ENCODE results near the gene CDK18.
"Not testable (repeated sequence)": the region's sequence is repeated elsewhere in the genome, so short reads cannot be mapped to it uniquely, and the experiment has no call there.

Gene CDK18

GRCh38 chr1:205504311-205505075 lies at the start of gene CDK18:
Gene CDK18, plus strand, starts transcription at chr1:205504669. Its CDS starts 18,499 bp downstream, at chr1:205523168.
- DNase-seq (ENCODE audit: low read depth in 2 of 2) = peak; percentile 20 to 40

GRCh38 chr1:205454903-205455335 lies 49.5 kb upstream of the CDK18 start:
- DNase-seq (ENCODE audit: low read depth in 2 of 2) = no peak

DNA sequence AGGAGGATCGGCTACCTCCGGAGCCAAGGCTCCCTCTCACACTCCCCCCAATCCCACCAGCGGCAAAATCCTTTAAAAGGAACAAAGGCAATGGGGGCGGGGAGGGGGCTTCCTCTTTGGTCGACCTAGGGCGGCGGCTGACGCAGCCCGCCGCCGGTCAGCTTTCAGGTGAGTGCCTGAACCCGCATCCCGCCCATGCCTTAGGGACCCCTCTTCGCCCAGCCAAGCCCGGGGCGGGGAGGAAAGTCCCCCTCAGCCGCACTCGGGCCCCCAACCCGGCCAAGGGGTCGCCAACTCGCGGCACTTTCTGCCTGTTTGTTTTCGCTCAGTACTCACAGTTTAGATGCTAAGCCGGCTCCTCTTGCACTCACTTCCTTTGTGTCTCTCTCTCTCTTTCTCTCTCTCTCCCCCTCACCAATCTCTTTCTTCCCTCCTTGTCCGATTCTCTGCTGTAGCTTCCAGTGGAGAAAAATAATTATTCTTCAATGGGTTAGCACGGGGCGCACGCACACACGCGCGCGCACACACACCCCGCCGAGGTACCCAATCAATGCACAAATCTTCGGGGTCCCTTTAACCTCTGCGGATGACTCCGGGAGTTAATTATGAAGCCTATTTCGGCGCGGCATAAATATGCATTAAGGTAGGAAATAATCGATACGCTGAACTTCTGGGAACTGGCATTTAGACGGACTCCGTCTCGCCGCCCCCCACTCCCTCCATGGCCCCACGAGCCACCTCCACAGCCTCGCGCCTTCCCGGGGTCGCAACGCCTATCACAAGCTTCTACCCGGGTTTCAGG lies 48.7 kb upstream of the CDK18 start, which contains the start of gene BLACAT1:
Gene BLACAT1, minus strand, starts transcription at position 465 of the 802 bp plus-strand sequence.
- no peak for DNase-seq (ENCODE audit: low read depth in 2 of 2)

- DNase-seq (ENCODE audit: low read depth in 2 of 2) = no peak
These were observed 48.0 kb upstream of the CDK18 start for GRCh38 chr1:205456383-205456867.

DNA sequence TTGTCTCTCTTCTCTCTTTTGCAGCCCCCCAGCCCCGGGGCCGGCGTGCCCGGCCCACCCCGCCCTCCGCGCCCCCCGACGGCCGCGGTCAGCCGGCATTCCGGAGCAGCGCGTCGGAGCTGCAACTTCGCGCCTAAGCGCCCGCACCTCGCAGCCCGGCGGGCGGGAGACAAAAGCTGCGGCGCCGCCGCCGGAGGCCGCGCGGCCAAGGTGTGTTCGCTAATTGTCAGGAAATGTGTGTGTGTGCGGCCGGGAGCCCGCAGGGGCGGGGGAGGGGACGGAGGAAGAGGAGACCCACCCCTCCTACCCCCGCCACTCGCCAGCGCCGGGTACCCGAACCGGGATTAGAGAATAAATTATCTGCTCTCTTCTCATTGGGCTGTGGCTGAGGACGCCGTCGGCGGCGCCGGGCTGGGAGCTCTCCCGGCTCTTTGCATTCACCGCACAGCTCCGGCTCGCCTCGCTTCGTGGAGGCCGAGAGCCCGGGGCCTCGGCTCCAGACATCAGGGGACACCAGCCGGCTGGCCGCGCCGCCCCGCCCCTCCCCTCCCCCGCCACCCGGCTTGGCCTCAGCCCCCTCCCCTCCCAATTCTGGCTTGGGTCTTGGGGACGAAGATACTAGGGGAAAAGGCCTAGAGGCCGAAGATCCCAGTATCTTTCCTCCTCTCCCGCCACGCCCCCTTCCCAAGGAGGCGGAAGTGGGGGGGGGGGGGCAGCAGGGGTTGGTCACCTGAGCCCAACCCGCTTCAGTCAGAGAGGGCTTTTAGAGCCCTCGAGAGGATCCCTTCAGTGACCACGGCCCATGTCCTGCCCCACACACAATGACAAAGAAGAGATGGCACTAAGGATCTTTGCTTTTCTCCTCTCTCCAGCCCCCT lies 47.4 kb upstream of the CDK18 start:
- no peak for DNase-seq (ENCODE audit: low read depth in 2 of 2)

DNA sequence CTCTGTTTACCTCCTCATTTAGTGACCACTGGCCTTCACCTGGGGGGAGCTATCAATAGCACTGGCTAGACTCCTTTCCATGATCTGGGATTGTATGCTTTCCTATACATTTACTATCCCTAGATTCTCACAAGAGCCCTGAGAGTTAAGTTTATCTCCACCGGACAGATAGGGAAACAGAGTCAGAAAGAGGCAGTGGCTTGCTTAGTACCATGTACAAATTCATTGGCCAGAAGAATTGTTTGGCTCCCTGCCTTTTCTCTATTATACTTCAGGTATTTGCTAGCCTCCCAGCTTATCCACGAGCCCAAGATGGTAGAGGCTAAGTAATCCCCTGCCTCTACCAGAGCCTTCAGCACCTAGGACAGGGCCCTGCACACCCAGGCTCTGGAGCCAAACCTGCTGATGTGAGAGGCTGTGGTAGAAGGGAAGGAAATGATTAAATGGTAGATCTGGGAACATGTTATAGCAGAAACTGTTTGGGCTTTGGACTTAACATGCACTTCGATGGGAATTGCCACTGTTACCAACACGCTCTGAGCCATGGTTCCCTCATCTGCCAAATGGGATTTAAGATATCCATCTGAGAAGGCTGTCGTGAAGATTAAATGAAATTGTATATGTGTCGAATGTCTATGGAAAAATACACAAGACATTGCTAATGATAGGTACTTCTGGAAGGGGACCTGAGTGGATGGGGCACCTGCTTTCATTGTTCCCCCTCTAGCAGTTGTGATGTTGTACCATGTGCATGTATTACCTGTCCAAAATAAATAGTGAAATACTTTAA lies 45.5 kb upstream of the CDK18 start:
- DNase-seq (ENCODE audit: low read depth in 2 of 2) = no peak

DNA sequence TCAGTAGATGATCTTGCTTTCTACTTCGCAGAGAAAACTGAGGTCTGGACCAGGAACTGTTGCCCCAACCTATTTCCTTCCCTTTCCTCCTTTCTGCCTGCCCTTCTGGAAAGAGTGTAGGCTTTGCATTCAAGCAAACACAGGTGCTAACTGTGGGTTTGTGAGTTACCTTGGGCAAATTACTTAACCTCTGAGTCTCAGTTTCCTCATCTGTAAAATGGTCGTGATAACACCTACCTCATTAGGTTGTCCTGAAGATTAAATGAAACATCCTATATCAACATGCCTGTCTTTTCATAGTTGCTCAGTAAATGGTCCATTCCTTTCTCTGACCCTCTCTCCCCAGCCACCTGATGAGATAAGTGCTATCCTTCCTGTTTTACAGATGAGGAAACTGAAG lies 39.1 kb upstream of the CDK18 start:
- DNase-seq (ENCODE audit: low read depth in 2 of 2) = no peak

DNA sequence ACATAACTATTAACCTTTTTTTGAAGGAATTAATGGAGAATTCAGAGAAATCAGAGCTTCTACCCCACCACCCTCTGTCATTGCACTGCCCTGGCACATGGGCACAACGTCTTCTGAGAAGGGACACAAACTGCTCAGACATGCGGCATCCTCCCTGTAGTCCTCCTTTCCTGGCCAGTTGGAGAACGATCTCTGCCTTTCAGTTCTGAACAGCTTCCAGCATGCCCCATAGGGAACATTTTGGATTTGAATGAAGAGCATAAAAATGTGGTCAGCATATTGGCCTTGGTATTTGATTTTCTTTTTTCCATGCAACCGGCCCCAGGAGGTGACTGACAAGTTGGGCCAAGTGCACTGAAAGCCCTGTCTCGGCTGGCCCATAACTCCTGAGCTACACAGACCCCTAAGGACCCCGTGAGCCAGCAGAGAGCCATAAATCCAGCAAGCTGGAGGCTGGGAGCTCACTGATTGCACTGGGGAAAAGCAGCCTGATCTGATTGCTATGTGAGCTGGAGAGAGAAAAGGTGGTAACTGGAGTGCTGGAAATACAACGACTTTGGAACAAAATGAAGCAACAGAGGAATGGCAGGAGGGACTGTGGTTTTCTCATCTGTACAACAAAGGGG lies 37.8 kb upstream of the CDK18 start:
- no peak for DNase-seq (ENCODE audit: low read depth in 2 of 2)

GRCh38 chr1:205470131-205470530 lies 34.3 kb upstream of the CDK18 start:
- DNase-seq (ENCODE audit: low read depth in 2 of 2) = no peak

DNA sequence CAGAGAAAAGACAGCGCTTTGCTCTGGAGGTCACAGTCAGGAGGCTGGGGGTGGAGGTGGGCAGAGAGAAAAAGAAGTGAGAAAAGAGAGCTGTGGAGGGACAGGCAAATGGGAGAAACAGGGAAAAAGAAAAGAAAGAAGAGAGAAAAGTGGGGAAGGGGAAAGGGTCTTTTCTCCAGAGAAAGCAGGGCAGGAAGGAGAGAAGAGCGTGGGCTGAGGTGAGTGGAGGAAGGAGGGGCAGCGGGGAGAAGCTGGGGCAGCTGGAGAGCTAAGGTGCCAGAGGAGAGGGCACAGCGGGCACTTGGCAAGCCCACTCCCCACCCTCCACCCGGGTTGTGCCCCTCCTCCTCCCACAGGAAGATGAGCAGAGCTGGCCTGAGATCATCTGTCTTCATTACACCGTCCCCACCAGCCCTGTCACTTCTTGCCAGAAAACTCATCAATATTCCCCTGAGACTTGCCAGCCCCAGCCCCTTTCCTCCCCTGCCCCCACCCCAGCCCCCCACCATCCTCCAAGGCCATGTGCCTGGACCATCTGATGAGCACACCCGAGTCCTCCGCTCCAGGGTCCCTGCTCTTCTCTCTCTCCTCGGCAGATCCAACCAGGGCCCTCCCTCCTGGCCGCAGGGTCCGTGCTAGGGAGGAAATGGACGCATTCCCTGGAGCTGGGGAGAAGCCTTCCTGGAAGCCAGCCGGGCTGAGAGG lies 31.6 kb upstream of the CDK18 start:
- DNase-seq (ENCODE audit: low read depth in 2 of 2) = no peak

- no peak for DNase-seq (ENCODE audit: low read depth in 2 of 2)
These were observed 31.0 kb upstream of the CDK18 start for GRCh38 chr1:205473475-205473874.

GRCh38 chr1:205473966-205474365 lies 30.5 kb upstream of the CDK18 start:
- DNase-seq (ENCODE audit: low read depth in 2 of 2) = no peak

DNA sequence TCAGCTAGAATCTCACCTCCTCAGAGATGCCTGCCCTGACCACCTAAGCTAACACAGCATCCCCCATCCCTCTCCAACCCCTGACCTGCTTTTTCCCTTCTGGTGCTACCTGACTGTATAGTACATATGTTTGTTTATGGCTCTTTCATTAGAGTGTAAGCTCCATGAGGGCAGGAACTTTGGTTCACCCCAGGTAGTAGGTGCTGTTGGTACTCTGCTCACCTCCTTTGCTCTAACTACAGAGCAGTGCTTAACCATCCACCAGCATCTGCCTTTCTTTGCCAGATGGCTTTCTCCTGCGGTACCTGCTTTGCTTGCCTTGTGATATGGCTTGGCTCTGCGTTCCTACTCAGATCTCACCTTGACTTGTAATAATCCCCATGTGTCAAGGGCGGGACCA lies 29.9 kb upstream of the CDK18 start:
- no peak for DNase-seq (ENCODE audit: low read depth in 2 of 2)

DNA sequence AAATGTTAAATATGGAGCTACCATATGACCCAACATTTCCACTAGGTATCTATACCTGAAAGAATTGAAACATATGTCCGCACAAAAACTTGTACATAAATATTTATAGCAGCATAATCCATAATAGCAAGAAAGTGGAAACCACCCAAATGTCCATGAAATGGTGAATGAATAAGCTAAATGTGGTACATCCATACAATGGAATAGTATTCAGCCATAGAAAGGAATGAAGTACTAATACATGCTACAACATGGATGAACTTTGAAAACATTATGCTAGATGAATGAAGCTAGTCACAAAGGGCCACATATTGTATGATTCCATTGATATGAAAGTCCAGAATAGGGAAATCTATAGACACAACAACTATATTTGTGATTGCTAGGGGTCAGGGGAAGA lies 28.6 kb upstream of the CDK18 start:
- DNase-seq (ENCODE audit: low read depth in 2 of 2) = no peak

DNA sequence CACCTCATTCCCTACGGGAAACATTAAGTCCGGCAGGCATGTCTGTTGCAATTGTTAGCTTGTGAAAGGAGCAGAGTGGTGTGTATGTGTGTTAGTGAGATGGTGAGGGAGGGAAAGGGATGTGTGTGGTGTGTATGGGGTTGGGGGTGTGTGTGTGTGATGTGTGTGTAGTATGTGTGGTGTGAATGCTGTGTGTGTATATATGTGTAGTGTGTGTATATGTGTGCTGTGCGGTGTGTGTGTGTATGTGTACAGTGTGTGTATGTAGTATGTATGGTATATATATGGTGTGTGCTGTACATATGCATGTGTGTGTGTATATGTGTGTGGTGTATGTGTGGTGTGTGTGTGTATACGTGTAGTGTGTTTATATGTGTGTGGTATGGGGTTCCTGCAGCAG lies 27.8 kb upstream of the CDK18 start:
- no peak for DNase-seq (ENCODE audit: low read depth in 2 of 2)

DNA sequence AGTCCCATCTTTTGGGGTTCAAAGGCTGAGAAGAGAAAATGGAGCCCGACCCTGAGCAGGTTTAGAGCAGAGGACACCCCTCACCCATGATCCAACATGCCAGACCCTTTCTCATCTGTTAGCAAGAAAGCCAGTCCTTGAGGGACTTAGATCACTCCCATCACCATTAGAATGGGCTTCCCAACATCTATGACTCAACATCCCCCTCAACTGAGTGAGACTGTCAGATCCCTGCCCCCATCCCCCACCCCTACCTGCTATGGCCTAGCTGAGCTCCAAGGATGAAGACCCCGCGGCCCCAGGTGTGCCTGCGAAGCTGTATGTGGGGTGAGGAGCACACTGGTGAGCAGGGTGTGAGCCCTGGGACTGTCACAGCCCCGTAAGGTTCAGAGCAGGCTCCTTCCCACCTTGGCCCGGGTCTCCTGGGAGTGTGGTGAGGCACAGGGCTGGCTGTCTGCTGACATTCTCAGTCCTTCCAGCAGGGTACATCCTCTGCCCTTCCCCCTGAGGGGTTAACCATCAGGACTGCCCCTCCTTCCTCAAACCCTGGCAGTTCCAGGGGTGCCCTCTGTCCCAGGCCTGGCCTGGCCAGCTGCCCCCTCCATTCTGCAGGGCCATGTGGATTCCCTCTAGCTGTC lies 27.2 kb upstream of the CDK18 start:
- no peak for DNase-seq (ENCODE audit: low read depth in 2 of 2)

- no peak for DNase-seq (ENCODE audit: low read depth in 2 of 2)
These were observed 26.7 kb upstream of the CDK18 start for GRCh38 chr1:205477759-205478247.

DNA sequence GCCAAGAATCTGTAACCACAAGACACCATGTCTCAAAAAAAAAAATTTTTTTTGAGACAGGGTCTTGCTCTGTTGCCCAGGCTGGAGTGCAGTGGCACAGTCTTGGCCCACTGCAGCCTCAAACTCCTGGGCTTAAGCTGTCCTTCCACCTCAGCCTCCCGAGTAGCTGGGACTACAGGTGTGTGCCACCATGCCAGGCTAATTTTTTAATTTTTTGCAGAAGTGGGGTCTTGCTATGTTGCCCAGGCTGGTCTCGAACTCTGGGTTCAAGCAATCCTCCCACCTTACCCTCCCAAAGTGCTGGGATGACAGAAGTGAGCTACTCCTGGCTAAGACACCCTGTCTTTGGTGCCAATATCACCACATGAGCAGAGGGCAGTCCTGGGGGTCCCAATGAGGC lies 25.5 kb upstream of the CDK18 start:
- not testable (repeated sequence) for DNase-seq (ENCODE audit: low read depth in 2 of 2)

- peak; percentile 34 to 43 for DNase-seq (ENCODE audit: low read depth in 2 of 2)
These were observed 24.0 kb upstream of the CDK18 start for GRCh38 chr1:205480349-205480985.

Data from stimulated activated CD4-positive, alpha-beta T cell treated with anti-CD3 and anti-CD28 coated beads, Interleukin-4, amount 100 ng/mL, for 48 hours (primary cell).